Stomach (tissue), 4 donors: ENCODE results near the gene CLEC18C.
"Not testable (repeated sequence)": the region's sequence is repeated elsewhere in the genome, so short reads cannot be mapped to it uniquely, and the experiment has no call there.

Experiments
- EP300 ChIP-seq: sonication (generic); formaldehyde crosslinking; IDR thresholded peaks from one replicate; pipeline ENCODE4 v1.6.1; 2017; ENCODE audit warnings: antibody characterized with exemption
- POLR2A ChIP-seq, 4 donors: fragments of 450-650 bp; IDR thresholded peaks; one replicate each; pipeline ENCODE4 v1.6.1; 2016; ENCODE audit warnings: antibody characterized with exemption in 4 of 4, control low read depth in 2 of 4, mild to moderate bottlenecking in 1 of 4, moderate library complexity in 1 of 4
- POLR2AphosphoS5 ChIP-seq, 3 donors: sonication (generic); formaldehyde crosslinking; IDR thresholded peaks; one replicate each; pipeline ENCODE4 v1.6.1; 2016; ENCODE audit warnings: antibody characterized with exemption in 3 of 3
- TF ChIP-seq, protein P1 (sequence below), 7 experiments: fragments of 450-650 bp in 4 of 7; fragments of 200-600 bp in 3 of 7; sonication (generic) in 3 of 7; IDR thresholded peaks; one replicate each; pipeline ENCODE4 v1.5.1; 2016 to 2019; ENCODE audit warnings: antibody characterized with exemption in 7 of 7, control low read depth in 2 of 7, mild to moderate bottlenecking in 1 of 7

DNA sequence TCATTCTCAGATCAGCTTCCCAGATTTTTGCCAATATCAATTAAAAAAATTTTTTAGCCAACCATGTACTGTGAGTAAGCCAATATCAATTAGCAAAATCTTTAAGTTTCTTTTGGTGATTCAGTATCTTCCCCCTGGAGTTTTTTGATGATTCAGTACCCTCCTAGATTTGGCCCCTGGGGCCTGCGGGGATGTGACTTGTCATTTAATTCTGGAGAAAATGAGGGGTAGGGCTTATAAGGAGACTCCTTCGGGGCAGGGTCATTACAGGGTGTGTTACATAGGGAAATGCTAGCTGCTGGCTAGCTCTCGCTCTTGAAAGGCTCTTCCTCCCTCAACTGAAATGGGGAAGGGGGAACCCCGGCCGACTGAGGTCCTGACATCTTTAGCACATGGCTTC, 17.0 kb downstream of the CLEC18C start:
- TF ChIP-seq, protein P1, sequence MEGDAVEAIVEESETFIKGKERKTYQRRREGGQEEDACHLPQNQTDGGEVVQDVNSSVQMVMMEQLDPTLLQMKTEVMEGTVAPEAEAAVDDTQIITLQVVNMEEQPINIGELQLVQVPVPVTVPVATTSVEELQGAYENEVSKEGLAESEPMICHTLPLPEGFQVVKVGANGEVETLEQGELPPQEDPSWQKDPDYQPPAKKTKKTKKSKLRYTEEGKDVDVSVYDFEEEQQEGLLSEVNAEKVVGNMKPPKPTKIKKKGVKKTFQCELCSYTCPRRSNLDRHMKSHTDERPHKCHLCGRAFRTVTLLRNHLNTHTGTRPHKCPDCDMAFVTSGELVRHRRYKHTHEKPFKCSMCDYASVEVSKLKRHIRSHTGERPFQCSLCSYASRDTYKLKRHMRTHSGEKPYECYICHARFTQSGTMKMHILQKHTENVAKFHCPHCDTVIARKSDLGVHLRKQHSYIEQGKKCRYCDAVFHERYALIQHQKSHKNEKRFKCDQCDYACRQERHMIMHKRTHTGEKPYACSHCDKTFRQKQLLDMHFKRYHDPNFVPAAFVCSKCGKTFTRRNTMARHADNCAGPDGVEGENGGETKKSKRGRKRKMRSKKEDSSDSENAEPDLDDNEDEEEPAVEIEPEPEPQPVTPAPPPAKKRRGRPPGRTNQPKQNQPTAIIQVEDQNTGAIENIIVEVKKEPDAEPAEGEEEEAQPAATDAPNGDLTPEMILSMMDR (IDR thresholded peaks at IDR 0.05), result not testable (repeated sequence)
- not testable (repeated sequence) for TF ChIP-seq POLR2A (IDR thresholded peaks at IDR 0.05); POLR2AphosphoS5 (IDR thresholded peaks at IDR 0.05); EP300
